ENCODE measurements around the gene TSPAN4. TPM values are rescaled to one million over a fixed set of nuclear protein-coding genes. Genes with fewer than 3 reads are reported as not detected.
A peak's percentile ranks its signal among the peaks of the same experiment; 100 is the strongest.

The TSPAN4 gene
- total and polyA plus RNA-seq, 2 of the 13 experiments (the other 11 are each of a cell fraction or from before 2014, with no cell fraction given): 31.7 to 68.3 TPM

- TF ChIP-seq THRA (CRISPR knock-in tag; IDR thresholded peaks at IDR 0.05; ENCODE audit: borderline replicate concordance): 0 out of 2 replicates have a peak, but pooled peaks have one; percentile 31
- no peak for TF ChIP-seq ETS1 (CRISPR knock-in tag; IDR thresholded peaks at IDR 0.05)
- TF ChIP-seq ZGPAT (CRISPR knock-in tag; IDR thresholded peaks at IDR 0.05): peak; percentile 17; the same call in 1 of the 2 replicates
- TF ChIP-seq ZNF256 (CRISPR knock-in tag; conservative IDR thresholded peaks at IDR 0.05): 0 out of 2 replicates have a peak, but pooled peaks have one; percentile 36
- TF ChIP-seq PRDM10 (CRISPR knock-in tag; IDR thresholded peaks at IDR 0.05; ENCODE audit: low read depth): peak; percentile 94
- 0 out of 2 replicates have a peak, but pooled peaks have one; percentile 33 for TF ChIP-seq ZNF274 (CRISPR knock-in tag; IDR thresholded peaks at IDR 0.05)
- TF ChIP-seq SALL1 (CRISPR knock-in tag; IDR thresholded peaks at IDR 0.05): peak; percentile 4; the same call in 1 of the 2 replicates
- TF ChIP-seq MAX (IDR thresholded peaks at IDR 0.05): peak; percentile 52
- TF ChIP-seq KAT8 (CRISPR knock-in tag; IDR thresholded peaks at IDR 0.05): no peak; the same call in 1 of the 2 replicates
- peak; percentile 86 for TF ChIP-seq RBFOX2 (IDR thresholded peaks at IDR 0.05; ENCODE audit: low read depth, low read length)
- TF ChIP-seq EEA1 (CRISPR knock-in tag; IDR thresholded peaks at IDR 0.05; ENCODE audit: borderline replicate concordance): no peak
- peak; percentile 67 for TF ChIP-seq ZBTB14 (CRISPR knock-in tag; IDR thresholded peaks at IDR 0.05)
- TF ChIP-seq ZNF777 (CRISPR knock-in tag; IDR thresholded peaks at IDR 0.05): 0 out of 2 replicates have a peak, but pooled peaks have one; percentile 3
- TF ChIP-seq MAFG (CRISPR knock-in tag; IDR thresholded peaks at IDR 0.05): 0 out of 2 replicates have a peak, but pooled peaks have one; percentile 6
- TF ChIP-seq NONO (IDR thresholded peaks at IDR 0.05): no peak
- 0 out of 2 replicates have a peak, but pooled peaks have one; percentile 41 for TF ChIP-seq NONO (CRISPR knock-in tag; conservative IDR thresholded peaks at IDR 0.05)
- no peak for TF ChIP-seq SRSF4 (IDR thresholded peaks at IDR 0.05; ENCODE audit: low read depth, low read length, poor library complexity, severe bottlenecking)
- TF ChIP-seq LCORL (IDR thresholded peaks at IDR 0.05): no peak
- TF ChIP-seq LCORL (CRISPR knock-in tag; IDR thresholded peaks at IDR 0.05): no peak; the same call in 1 of the 2 replicates
- TF ChIP-seq FOXO1 (CRISPR knock-in tag; IDR thresholded peaks at IDR 0.05): no peak
Measured at GRCh38 chr11:911031-911889, 68.6 kb downstream of the TSPAN4 start (continued).
